ENCODE results near the gene CFAP119.

DNA sequence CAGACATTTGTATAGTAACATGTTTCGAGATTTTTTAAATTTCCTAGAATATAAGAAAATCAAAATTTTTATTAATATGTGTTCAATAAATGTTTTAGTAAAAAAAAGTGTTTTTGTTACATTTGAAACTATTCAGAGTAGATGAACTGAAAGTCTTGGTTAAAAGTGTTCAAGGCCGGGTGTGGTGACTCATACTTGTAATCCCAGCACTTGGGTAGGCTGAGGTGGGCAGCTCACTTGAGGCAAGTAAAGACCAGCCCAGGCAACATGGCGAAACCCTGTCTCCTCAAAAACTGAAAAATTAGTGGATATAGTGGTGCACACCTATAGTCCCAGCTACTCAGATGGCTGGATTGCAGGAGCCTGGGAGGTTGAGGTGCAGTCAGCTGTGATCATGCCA lies 30.5 kb downstream of the CFAP119 start:
- no peak for TF ChIP-seq EP300 (IDR thresholded peaks at IDR 0.05; ENCODE audit: low read length)
- TF ChIP-seq PHF8 (IDR thresholded peaks at IDR 0.05; ENCODE audit: borderline replicate concordance, low read length) = no peak
- no peak for TF ChIP-seq SUPT5H (IDR thresholded peaks at IDR 0.05)
- TF ChIP-seq TBP (optimal IDR thresholded peaks at IDR 0.05; ENCODE audit: low read depth, low read length) = no peak
- no peak for TF ChIP-seq RFX5 (IDR thresholded peaks at IDR 0.05; ENCODE audit: low read depth, low read length)

Measured in K562 (cell line).